HG03103 (cell line): Measurements from ENCODE around the gene GOLGA6C.
"Not testable (repeated sequence)": the region's sequence is repeated elsewhere in the genome, so short reads cannot be mapped to it uniquely, and the experiment has no call there.

Experiments
- ATAC-seq: cut with Tn5 transposase; IDR thresholded peaks from one replicate; pipeline ENCODE4 v1.9.1; 2021; ENCODE audit warnings: low read depth; ENCODE audit not compliant: unreplicated experiment

GOLGA6C gene

GRCh38 chr15:75313116-75313845 is 55.1 kb downstream of the GOLGA6C start:
- ATAC-seq, result no peak

DNA sequence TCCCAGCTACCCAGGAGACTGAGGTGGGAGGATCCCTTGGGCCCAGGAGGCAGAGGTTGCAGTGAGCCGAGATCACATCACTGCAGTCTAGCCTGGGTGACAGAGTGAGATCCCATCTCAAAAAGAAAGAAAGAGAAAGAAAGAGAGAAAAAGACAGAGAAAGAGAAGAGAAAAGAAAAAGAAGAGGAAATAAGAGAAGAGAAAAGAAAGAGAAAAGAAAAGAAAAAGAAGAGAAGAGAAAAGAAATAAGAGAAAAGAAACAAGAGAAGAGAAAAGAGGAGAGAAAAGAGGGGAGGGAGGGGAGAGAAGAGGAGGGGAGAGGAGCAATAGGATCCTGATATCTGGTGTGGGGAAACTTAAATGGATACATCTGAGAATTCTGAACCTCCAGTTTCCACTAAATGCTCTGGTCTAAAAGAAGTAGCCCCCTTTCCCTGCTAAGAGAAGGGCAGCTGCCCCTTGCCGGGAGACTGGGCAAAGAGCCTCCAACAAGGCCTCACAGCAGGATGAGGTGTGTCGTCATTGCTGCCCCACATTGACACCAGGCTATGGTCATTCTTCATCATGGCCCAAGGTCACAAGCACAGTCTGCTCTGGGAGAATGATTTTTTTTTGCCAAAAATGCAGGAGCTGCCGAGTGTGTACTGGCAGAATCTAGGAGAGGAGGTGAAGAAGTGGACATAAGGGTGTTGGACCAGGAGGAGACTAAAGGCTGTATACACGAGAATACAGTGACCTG is 56.6 kb downstream of the GOLGA6C start:
- no peak for ATAC-seq

GRCh38 chr15:75319231-75319897 is 61.2 kb downstream of the GOLGA6C start:
- ATAC-seq, result not testable (repeated sequence)
